Endometrium (tissue), 2 donors: ENCODE measurements around the gene STAT4.

Source experiments
- FAIRE-seq: peaks from 2 replicates; lab custom pipeline; 2012; peaks lifted over from hg19 to GRCh38; lab: Jason Lieb, UNC
- donor health status: control.
- donor health status: control.

STAT4 gene

GRCh38 chr2:191176305-191176704, 25.5 kb upstream of the STAT4 start:
- FAIRE-seq = no peak

- no peak for FAIRE-seq
Measured at GRCh38 chr2:191174442-191174841, 23.6 kb upstream of the STAT4 start.

GRCh38 chr2:191173206-191173605, 22.4 kb upstream of the STAT4 start:
- no peak for FAIRE-seq

GRCh38 chr2:191171708-191172355, 21.0 kb upstream of the STAT4 start:
- no peak for FAIRE-seq

GRCh38 chr2:191171286-191171685, 20.5 kb upstream of the STAT4 start:
- no peak for FAIRE-seq

- no peak for FAIRE-seq
Measured at GRCh38 chr2:191170773-191171172, 20.0 kb upstream of the STAT4 start.

- FAIRE-seq = no peak
Measured at GRCh38 chr2:191170301-191170636, 19.5 kb upstream of the STAT4 start.

- FAIRE-seq = no peak
Measured at GRCh38 chr2:191169456-191170300, 18.9 kb upstream of the STAT4 start.

- FAIRE-seq = peak; percentile 51
Measured at GRCh38 chr2:191167766-191168165, 17.0 kb upstream of the STAT4 start.

GRCh38 chr2:191166756-191167445, 16.1 kb upstream of the STAT4 start:
- FAIRE-seq = no peak

- no peak for FAIRE-seq
Measured at GRCh38 chr2:191166111-191166755, 15.4 kb upstream of the STAT4 start.

- no peak for FAIRE-seq
Measured at GRCh38 chr2:191165176-191165643, 14.4 kb upstream of the STAT4 start.

GRCh38 chr2:191158747-191159146, 8.0 kb upstream of the STAT4 start:
- no peak for FAIRE-seq

GRCh38 chr2:191158193-191158592, 7.4 kb upstream of the STAT4 start:
- FAIRE-seq = no peak

- no peak for FAIRE-seq
Measured at GRCh38 chr2:191155608-191156071, 4.8 kb upstream of the STAT4 start.

- no peak for FAIRE-seq
Measured at GRCh38 chr2:191153716-191154115, 2.9 kb upstream of the STAT4 start.

GRCh38 chr2:191152482-191153240, 1.9 kb upstream of the STAT4 start:
- no peak for FAIRE-seq

- FAIRE-seq = no peak
Measured at GRCh38 chr2:191151331-191151730, 537 bp upstream of the STAT4 start.

- FAIRE-seq = no peak
Measured at GRCh38 chr2:191150230-191150599, 579 bp downstream of the STAT4 start.

- FAIRE-seq = no peak
Measured at GRCh38 chr2:191149391-191149790, 1.4 kb downstream of the STAT4 start.

- FAIRE-seq = no peak
Measured at GRCh38 chr2:191148791-191149190, 2.0 kb downstream of the STAT4 start.

- FAIRE-seq = no peak
Measured at GRCh38 chr2:191148281-191148680, 2.5 kb downstream of the STAT4 start.
